Mucosa of descending colon (tissue), 3 donors: ENCODE results near the gene TMEM212. TPM values are rescaled to one million over a fixed set of nuclear protein-coding genes. Genes with fewer than 3 reads are reported as not detected.

Experiments
- ATAC-seq: fragments of 200-7000 bp; cut with Tn5 transposase; one replicate; pipeline ENCODE4 v1.9.1; 2020; ENCODE audit warnings: mild to moderate bottlenecking, moderate library complexity
- DNase-seq, 3 donors: peaks; one replicate each; pipeline ENCODE4 v3.0.0-alpha.2; 2020
- H3K36me3 ChIP-seq: fragments of 200-600 bp; one replicate; pipeline ENCODE4 v1.8.0; 2021; ENCODE audit warnings: low read depth, mild to moderate bottlenecking
- H3K4me1 ChIP-seq: fragments of 200-600 bp; one replicate; pipeline ENCODE4 v1.8.0; 2021; ENCODE audit warnings: low read depth, mild to moderate bottlenecking
- H3K4me3 ChIP-seq: fragments of 200-600 bp; one replicate; pipeline ENCODE4 v1.8.0; 2021; ENCODE audit warnings: mild to moderate bottlenecking
- H3K9me3 ChIP-seq: fragments of 200-600 bp; one replicate; pipeline ENCODE4 v1.8.0; 2021; ENCODE audit warnings: mild to moderate bottlenecking
- intact Hi-C, 2 donors: fragments of 100-400 bp; cut with DNase I in 1 of 2; cut with micrococcal nuclease in 1 of 2; formaldehyde crosslinking; loops; one replicate each; pipeline versions ENCODE4 v1.11.0 to v1.11.1; 2022; cut with DNase I, micrococcal nuclease
- total RNA-seq, 3 donors: library from RNA; stranded (reverse); fragmentation: NEBNext Ultra II Directional in 2 of 3; extraction: Animal tissue kit (Norgen Biotek cat#: 25700) in 2 of 3; gene quantifications; one replicate each; pipeline versions ENCODE4 v1.2.1 to v1.2.4, GENCODE V29; 2021 to 2023
- TF ChIP-seq, protein P1 (sequence below): fragments of 200-600 bp; IDR thresholded peaks from one replicate; pipeline ENCODE4 v1.8.0; 2022; ENCODE audit warnings: antibody characterized with exemption, mild to moderate bottlenecking
- donor health status: DM: no; HTN: no; CAD: no; lungs with moderate emphysema.
- donor health status: DM: no; HTN: no; CAD: no.
- donor health status: DM: no; HTN: yes; CAD: no.

TMEM212 gene
- total RNA-seq, 3 donors from 2014 or later: not detected

DNA sequence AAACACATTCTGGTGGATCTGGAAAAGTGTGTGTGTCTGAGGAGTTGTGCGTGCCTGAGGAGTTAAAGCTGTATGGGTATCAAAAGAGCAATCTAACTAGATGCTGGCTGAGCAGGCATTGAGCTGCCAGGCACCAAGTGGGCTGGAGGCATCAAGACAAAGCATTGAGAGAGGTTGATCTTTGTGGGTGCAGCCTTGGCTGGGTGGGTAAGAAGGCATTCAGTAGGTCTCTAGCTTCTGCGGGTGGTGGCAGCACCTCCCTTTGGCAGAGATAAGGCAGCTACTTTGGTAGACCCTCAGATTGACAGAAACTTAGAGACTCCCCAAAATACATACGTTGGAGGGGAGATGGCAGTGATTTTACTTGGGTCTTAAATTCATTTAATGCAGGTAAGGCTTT, 15.8 kb upstream of the TMEM212 start:
- no peak overlapping the region for H3K4me3 ChIP-seq
- intact Hi-C loops: loop anchor here in 1 of 2 donors (10.0 kb wide), 1 partner anchor 183 kb away; no protein-coding TSS in a partner anchor
- ATAC-seq (no peak), DNase-seq (no peak)
- no peaks in the 10 kb centered on the region for H3K36me3 ChIP-seq
- H3K4me1 ChIP-seq: no peaks in the 10 kb centered on the region
- TF ChIP-seq, protein P1, sequence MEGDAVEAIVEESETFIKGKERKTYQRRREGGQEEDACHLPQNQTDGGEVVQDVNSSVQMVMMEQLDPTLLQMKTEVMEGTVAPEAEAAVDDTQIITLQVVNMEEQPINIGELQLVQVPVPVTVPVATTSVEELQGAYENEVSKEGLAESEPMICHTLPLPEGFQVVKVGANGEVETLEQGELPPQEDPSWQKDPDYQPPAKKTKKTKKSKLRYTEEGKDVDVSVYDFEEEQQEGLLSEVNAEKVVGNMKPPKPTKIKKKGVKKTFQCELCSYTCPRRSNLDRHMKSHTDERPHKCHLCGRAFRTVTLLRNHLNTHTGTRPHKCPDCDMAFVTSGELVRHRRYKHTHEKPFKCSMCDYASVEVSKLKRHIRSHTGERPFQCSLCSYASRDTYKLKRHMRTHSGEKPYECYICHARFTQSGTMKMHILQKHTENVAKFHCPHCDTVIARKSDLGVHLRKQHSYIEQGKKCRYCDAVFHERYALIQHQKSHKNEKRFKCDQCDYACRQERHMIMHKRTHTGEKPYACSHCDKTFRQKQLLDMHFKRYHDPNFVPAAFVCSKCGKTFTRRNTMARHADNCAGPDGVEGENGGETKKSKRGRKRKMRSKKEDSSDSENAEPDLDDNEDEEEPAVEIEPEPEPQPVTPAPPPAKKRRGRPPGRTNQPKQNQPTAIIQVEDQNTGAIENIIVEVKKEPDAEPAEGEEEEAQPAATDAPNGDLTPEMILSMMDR: no peak
- H3K9me3 ChIP-seq: no peaks in the 10 kb centered on the region

DNA sequence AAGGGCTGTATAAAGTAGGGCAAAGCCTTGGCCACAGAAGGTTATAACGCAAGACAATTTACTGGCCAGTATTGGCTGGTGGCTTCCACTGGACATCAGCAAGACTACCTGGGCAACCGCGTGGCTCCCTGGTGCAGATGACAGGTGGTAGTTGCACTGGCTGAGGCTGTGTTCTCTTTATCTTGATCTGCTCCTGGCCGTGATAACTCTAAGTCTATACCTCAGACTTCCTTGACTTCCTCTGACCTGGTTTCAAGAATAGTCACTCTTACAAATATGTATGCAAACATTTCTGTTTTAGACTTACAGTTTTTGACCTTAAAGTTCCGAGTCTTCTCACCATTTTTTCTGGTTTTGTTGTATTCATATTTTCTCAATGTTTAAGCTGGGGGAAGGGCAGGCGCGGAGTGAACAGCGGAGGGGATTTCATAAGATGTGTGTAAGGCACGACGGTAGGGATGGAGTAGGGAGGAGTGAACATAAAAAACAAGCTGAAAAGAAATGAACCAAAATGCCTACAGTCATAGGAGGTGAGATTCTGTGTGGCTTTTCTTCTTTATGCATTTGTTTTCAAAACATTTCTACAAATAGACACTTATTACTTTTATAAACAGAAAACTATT, 15.2 kb upstream of the TMEM212 start:
- no peaks in the 10 kb centered on the region for H3K36me3 ChIP-seq
- DNase-seq (no peak), ATAC-seq (no peak)
- H3K9me3 ChIP-seq: no peaks in the 10 kb centered on the region
- TF ChIP-seq, protein P1: no peak
- no peaks in the 10 kb centered on the region for H3K4me1 ChIP-seq
- intact Hi-C loops: loop anchor here in 1 of 2 donors (10.0 kb wide), 1 partner anchor 183 kb away; no protein-coding TSS in a partner anchor
- no peak overlapping the region for H3K4me3 ChIP-seq

DNA sequence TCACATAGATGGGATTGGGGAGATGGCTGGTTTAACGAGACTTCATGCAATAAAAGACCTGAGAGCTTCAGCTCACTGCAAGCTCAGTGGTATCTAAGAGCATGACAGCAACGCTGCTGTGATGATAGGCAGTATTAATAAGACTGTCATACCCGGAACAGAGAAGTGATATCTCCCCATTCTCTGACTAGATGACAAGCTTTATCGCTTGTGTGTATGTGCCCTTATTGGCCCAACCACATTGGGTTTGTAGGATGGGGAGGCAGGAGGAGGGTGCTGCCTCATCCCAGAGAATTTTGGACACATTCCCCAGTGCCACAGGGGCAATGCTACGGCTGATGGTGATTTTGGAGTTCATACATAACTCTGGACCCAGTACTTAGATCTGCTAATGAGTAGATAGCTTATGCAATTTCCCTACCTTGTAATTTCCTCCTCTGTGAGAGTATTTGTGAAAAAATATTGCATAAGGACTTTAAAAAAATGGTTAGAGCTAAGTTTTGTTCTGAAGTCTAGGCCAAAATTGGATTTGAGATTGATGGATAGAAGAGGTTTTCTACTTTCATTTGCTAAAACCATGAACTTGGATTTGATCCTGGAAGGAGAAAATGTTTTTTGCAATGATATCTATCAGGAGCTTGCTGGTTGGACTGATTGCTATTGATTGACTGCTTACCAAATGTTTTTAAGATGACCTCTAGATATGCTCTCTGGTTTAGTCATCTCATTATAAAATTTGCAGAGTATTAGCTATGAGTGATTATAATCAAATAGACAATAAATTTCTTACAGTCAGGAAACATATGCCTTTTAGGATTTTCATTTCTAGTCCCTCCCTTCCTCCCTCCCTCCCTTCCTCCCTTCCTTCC, 14.0 kb upstream of the TMEM212 start:
- Histone ChIP-seq H3K4me1 (no peaks in the 10 kb centered on the region), H3K36me3 (no peaks in the 10 kb centered on the region), H3K4me3 (no peak overlapping the region), H3K9me3 (no peaks in the 10 kb centered on the region)
- ATAC-seq (no peak), DNase-seq (no peak)
- intact Hi-C loops: loop anchor here in 1 of 2 donors (10.0 kb wide), 1 partner anchor 184 kb away; no protein-coding TSS in a partner anchor
- TF ChIP-seq, protein P1: no peak

DNA sequence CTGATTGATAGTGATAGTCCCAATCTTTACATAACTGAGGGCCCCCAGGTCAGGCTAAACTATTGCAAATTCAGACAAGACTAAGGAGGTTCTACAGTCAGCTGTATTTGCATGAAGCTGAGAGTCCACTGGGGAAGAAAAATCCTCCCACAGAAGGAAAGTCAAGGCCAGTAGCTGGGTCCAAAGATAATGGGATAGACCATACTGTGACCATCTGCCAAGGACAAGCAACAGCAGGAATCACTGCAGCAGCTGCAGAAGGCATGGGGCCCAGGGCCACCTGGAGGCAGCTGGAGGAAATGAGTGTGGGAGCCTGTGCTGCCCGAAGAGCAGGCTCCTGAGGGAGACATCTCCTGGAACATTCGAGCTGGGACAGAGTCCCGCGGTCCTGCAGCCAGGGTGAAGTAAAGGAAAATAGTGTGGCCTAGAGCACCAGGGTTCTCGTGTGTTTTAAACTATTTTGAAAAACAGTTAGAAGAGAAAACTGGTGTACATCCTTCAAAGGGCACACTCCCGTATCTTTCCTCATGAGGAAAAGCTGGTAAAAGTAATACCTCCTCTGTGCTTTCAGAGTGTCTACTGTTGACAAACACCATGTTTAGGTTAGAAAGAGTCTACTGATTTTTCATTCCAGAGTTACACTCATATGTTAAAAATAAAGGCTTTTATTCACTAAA, 13.2 kb upstream of the TMEM212 start:
- H3K36me3 ChIP-seq: no peaks in the 10 kb centered on the region
- ATAC-seq (peak; percentile 98), DNase-seq (peak; percentile 81 to 83 (median 83))
- TF ChIP-seq, protein P1: peak; percentile 54
- intact Hi-C loops: loop anchor here in 1 of 2 donors (10.0 kb wide), 1 partner anchor 185 kb away; no protein-coding TSS in a partner anchor
- no peaks in the 10 kb centered on the region for H3K9me3 ChIP-seq
- no peaks in the 10 kb centered on the region for H3K4me1 ChIP-seq
- H3K4me3 ChIP-seq: no peak overlapping the region

DNA sequence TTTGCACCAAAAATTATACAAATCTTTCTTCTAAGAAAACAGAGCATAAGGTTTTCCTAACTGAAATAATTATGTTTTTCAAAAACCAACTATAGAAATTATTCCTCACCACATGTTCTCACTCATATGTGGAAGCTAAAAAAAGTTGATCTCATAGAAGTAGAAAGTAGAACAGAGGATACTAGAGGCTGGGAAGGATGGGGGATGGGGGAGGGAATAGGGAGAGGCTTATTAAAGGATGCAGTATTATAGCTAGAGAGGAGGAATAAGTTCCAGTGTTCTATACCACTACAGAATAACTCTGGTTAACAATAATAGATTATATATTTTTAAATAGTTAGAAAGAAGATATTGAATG, 12.7 kb upstream of the TMEM212 start:
- ATAC-seq: no peak
- H3K4me1 ChIP-seq: no peaks in the 10 kb centered on the region
- H3K9me3 ChIP-seq: no peaks in the 10 kb centered on the region
- H3K4me3 ChIP-seq: no peak overlapping the region
- H3K36me3 ChIP-seq: no peaks in the 10 kb centered on the region
- TF ChIP-seq, protein P1: no peak
- intact Hi-C loops: no loop called here
- DNase-seq: no peak
